PC-9 (cell line): Measurements from ENCODE around the gene SERINC4.

Experiments used
- EZH2 ChIP-seq: fragments of 200-600 bp; sonication (generic); IDR thresholded peaks from 2 replicates; pipeline ENCODE4 v1.8.0; 2017; ENCODE audit warnings: antibody characterized with exemption, low read depth
- TF ChIP-seq, protein P1 (sequence below): fragments of 200-600 bp; sonication (generic); conservative IDR thresholded peaks from 2 replicates; pipeline ENCODE4 v1.6.1; 2017; ENCODE audit warnings: mixed run types, antibody characterized with exemption, mild to moderate bottlenecking, moderate library complexity

DNA sequence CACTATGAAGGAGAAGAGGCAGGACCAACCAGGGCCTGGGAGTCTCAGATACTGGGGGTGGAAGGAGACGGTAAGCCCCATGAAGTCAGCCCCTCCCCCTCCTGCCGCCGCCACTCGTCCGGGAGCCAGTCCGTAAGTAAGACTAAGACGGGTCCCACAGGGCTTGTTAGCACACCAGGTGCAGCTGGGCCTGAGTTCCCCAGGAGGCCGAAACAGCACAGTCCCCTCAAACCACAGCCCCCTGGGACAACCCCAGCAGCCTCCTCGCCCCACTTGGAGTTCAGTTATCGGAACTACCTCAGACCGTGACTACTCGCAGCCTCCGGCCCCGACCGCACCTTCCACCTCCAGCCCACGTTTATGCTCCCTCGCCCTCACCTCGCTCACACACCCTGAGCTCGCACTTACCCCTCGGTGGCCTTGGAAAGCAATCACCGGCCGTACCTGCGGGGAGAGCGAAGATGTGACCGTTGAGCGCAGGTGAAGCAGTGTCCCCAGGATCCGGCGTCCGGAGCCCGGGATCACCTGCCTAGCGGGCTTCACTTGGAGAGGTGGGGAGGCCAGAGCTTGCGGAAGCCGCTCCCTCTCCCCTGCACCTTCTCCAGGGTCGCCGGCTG, 23.8 kb downstream of the SERINC4 start:
- TF ChIP-seq, protein P1, sequence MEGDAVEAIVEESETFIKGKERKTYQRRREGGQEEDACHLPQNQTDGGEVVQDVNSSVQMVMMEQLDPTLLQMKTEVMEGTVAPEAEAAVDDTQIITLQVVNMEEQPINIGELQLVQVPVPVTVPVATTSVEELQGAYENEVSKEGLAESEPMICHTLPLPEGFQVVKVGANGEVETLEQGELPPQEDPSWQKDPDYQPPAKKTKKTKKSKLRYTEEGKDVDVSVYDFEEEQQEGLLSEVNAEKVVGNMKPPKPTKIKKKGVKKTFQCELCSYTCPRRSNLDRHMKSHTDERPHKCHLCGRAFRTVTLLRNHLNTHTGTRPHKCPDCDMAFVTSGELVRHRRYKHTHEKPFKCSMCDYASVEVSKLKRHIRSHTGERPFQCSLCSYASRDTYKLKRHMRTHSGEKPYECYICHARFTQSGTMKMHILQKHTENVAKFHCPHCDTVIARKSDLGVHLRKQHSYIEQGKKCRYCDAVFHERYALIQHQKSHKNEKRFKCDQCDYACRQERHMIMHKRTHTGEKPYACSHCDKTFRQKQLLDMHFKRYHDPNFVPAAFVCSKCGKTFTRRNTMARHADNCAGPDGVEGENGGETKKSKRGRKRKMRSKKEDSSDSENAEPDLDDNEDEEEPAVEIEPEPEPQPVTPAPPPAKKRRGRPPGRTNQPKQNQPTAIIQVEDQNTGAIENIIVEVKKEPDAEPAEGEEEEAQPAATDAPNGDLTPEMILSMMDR, result no peak
- no peak for TF ChIP-seq EZH2
